CD4-positive, alpha-beta T cell treated with Interleukin-2 at 100 ng/mL for 4 hours (primary cell): Measurements from ENCODE around the gene CCDC102A.
A peak's percentile ranks its signal among the peaks of the same experiment; 100 is the strongest.
"Not testable (repeated sequence)": the region's sequence is repeated elsewhere in the genome, so short reads cannot be mapped to it uniquely, and the experiment has no call there.

Experiments used
- DNase-seq: peaks from one replicate; pipeline ENCODE4 v3.0.0-alpha.2; 2020; ENCODE audit warnings: low spot score

Gene CCDC102A

GRCh38 chr16:57565461-57565860 lies 29.1 kb upstream of the CCDC102A start:
- no peak for DNase-seq

- DNase-seq = no peak
These were observed 28.4 kb upstream of the CCDC102A start for GRCh38 chr16:57564571-57565270.

GRCh38 chr16:57563761-57564160 lies 27.4 kb upstream of the CCDC102A start:
- DNase-seq = no peak

DNA sequence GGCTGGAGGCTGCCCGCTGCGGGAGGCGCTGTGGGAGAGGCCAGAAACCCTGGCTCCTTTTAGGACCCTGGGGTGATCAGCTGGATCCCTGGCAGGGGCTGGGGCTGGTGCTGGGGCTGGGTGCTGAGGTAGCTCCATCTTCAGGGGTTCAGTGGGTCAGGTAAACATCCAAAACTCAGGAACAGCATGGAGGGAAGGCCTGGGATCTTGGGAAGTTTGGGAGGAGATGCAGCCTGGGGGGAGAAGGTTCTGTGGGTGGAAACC lies 27.0 kb upstream of the CCDC102A start:
- DNase-seq = no peak

GRCh38 chr16:57562669-57563486 lies 26.5 kb upstream of the CCDC102A start:
- no peak for DNase-seq

- DNase-seq = no peak
These were observed 25.7 kb upstream of the CCDC102A start for GRCh38 chr16:57562066-57562465.

DNA sequence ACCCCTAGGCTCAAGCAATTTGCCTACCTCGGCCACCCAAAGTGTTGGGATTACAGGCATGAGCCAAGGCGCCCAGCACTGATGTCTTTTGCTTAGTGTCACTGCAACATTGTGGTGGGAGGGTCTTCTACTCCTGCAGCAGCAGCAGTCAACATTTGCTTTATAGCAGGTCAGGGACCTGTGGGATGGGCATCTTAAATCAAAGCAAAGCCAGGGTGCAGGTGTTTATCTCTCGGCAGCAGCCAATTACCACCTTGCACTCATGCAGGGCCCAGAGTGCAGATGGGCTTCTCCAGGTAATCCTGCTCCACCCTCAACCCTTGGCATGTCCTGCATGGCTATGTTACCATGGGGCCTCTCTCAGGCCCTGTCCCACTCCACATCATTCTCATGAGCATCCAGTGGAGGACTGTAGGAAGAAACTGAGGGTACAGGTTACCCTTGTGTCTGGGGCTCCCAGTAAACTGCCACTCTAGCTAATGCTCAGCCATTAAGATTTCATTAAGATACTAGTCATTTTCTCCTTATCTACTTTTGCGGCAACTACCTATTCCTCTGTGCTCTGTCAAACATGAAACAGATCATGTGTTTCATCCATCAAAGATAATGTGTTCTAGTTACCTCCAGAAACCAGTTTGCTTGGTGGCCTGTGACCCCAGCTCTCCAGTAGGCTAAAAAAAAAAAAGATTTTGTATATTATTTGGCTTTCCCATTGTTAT lies 22.9 kb upstream of the CCDC102A start:
- DNase-seq = no peak

GRCh38 chr16:57556941-57557541 lies 20.7 kb upstream of the CCDC102A start:
- DNase-seq = no peak

- DNase-seq = no peak
These were observed 19.5 kb upstream of the CCDC102A start for GRCh38 chr16:57555831-57556230.

DNA sequence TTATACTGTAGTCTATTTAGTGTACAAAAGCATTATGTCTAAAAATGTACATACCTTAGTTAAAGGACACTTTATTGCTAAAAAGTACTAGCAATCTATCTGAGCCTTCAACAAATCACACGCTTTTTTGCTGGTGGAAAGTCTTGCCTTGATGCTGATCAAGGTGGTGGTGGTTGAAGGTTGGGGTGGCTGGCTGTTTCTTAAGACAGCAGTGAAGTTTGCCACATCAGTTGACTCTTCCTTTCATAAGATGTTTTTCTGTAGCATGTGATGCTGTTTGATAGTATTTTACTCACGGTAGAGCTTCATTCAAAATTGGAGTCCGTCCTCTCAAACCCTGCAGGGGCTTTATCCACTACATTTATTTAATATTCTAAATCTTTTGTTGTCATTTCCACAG lies 14.7 kb upstream of the CCDC102A start:
- DNase-seq = no peak

- DNase-seq = no peak
These were observed 13.4 kb upstream of the CCDC102A start for GRCh38 chr16:57549730-57550129.

GRCh38 chr16:57548408-57548807 lies 12.0 kb upstream of the CCDC102A start:
- no peak for DNase-seq

- DNase-seq = not testable (repeated sequence)
These were observed 11.2 kb upstream of the CCDC102A start for GRCh38 chr16:57547524-57547923.

- DNase-seq = no peak
These were observed 7.8 kb upstream of the CCDC102A start for GRCh38 chr16:57544124-57544653.

DNA sequence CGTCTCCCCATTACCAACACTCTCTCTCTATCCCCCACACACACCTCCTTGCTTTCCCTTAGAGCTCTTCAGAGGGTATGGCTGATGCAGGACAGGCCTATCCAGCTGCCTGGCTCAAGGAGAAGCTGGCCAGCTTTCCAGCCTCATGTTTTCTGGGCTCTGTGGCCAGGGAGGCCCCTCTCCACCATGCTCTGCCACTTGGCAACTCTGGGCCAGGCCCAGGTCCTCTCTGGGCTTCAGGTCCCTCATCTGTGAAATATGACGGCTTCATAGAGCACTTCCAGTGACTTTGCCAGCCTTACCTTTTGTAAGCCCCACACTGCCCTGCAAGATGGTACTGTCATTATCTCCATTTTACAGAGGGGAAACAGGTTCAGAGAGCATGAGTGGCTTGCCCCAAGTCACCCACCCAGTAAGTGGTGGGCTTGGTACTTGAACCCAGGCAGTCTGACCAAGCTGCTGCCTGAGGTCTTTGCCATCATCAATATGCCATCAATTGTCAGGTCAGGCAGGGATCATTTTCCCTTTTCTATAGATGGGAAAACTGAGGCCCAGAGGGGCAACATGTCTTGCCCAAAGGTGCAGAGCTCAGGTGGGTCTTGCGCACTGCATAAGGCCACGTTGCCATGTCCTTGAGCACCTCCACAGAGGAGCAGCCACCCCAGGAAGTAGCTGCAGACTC lies 5.5 kb upstream of the CCDC102A start:
- no peak for DNase-seq

DNA sequence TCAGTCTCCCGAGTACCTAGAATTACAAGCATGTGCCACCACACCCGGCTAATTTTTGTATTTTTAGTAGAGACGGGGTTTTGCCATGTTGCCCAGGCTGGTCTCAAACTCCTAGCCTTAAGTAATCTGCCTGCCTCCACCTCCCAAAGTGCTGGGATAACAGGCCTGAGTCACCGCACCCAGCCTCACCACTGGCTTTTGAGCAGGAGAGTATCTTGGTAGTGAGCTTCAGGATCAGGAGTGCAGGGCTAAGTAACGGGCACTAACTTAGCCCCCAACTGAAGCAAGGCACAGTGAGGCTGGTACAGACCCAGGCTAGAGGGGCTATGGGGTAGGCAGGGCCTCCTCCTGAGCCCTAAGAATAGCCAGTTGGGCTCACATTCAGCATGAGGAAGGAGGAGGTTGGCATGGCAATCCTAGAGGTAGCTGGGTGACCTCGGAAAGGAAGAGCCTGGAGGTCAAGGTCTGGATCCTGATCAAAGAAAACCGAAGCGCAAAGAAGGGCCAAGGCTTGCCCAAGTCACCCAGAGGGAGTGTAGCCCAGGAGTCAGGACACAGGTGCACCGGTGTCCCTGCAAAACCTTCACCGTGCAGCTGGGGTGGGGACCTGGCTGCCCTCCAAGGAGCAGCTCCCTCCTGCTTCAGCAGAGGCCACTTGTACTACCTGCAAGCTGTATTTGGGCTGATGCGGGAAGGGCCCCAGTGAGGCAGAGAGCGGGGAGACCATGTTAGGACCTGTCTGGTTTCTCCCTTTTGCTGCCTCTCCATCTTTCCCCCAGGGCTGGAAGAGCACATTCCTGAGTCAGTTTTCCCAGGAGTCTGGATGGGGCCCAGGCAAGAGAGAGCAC lies 4.8 kb upstream of the CCDC102A start:
- no peak for DNase-seq

DNA sequence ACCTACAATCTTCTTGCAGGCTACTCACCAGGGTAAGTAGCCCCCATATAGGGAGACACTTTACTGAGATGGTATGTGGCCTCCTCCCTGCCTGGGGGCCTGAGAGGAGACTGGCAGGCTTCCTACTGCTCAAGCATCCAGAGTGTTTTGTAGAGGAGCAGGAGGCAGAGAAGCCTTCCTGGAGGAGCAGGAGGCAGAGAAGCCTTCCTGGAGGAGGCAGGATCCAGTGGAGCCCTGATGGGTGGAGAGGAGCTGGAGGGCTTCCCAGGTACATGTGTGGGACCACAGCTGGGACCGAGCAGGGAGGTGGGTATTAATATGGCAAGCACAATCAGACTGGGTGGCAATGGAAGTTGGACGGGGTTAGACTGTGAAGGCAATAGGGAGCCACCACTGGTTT lies 4.0 kb upstream of the CCDC102A start:
- no peak for DNase-seq

- DNase-seq = peak; percentile 36
These were observed 2.9 kb upstream of the CCDC102A start for GRCh38 chr16:57539072-57539796.

- DNase-seq = no peak
These were observed 1.9 kb upstream of the CCDC102A start for GRCh38 chr16:57538235-57538721.

DNA sequence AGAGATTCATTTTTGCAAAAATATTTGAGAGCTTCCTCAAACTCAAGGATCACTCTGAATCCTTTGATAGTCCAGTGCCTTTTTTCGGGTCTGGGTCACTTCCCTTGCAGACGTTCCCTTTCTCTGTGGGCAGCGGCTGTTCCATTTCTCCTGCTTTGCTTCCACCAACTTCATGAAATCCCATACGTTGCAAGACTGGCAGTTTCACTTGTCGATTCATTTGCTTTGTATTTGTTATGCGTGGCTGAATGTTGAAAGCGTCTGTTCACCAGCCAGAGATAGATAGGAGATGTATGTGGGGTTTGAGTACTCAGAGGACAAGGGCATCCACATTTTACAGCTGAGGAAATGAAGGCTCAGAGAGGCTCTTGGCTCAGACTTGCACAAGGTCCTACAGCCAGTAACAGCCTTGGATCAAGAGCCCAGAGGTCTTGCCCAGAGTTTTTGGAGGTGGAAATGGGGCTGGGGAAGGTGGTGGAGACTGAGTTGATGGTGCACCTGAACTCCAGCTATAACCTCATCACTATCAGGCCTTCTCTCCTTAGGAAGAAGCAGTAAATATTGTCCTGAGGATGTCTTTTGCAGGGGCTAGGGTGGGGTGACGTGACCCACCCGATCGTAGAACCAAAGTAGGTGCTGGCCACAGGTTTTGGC lies 1.3 kb upstream of the CCDC102A start:
- DNase-seq = no peak
